Gastroesophageal sphincter (tissue), 3 donors: ENCODE measurements around the gene LRRC26.
A peak's percentile ranks its signal among the peaks of the same experiment; 100 is the strongest.

Experiments used
- CTCF ChIP-seq, 4 experiments: fragments of 200-600 bp in 2 of 4; fragments of 450-650 bp in 2 of 4; sonication (generic) in 1 of 4; IDR thresholded peaks; one replicate each; pipeline ENCODE4 v1.5.1; 2017 to 2019; ENCODE audit warnings: antibody characterized with exemption in 4 of 4, mild to moderate bottlenecking in 2 of 4, moderate library complexity in 2 of 4
- POLR2A ChIP-seq, 2 donors: fragments of 450-650 bp; IDR thresholded peaks; one replicate each; pipeline ENCODE4 v1.6.1; 2017; ENCODE audit warnings: antibody characterized with exemption in 2 of 2, mild to moderate bottlenecking in 2 of 2, moderate library complexity in 1 of 2

- peak in 2 of 4 experiments; percentile 16 to 23 for TF ChIP-seq CTCF (IDR thresholded peaks at IDR 0.05)
- TF ChIP-seq POLR2A (IDR thresholded peaks at IDR 0.05) = no peak
These were observed 7.1 kb downstream of the LRRC26 start for GRCh38 chr9:137162505-137163364.
